HEK293 (cell line): ENCODE data around the gene DCTN1.

Experiments
- FEZF1 ChIP-seq: fragments of 450-650 bp; formaldehyde crosslinking; IDR thresholded peaks from 2 replicates; pipeline ENCODE4 v1.5.1; 2016; ENCODE audit warnings: missing biosample characterization, missing genetic modification characterization
- GLI4 ChIP-seq: fragments of 450-650 bp; formaldehyde crosslinking; IDR thresholded peaks from 2 replicates; pipeline ENCODE4 v1.5.1; 2016; ENCODE audit warnings: missing biosample characterization, missing genetic modification characterization
- MYNN ChIP-seq: fragments of 450-650 bp; formaldehyde crosslinking; IDR thresholded peaks from 2 replicates; pipeline ENCODE4 v1.5.1; 2016; ENCODE audit warnings: missing biosample characterization, missing genetic modification characterization, borderline replicate concordance
- ZBTB1 ChIP-seq: fragments of 450-650 bp; formaldehyde crosslinking; IDR thresholded peaks from 2 replicates; pipeline ENCODE4 v1.5.1; 2016; ENCODE audit warnings: missing biosample characterization, missing genetic modification characterization
- ZBTB21 ChIP-seq: fragments of 450-650 bp; formaldehyde crosslinking; IDR thresholded peaks from 2 replicates; pipeline ENCODE4 v1.5.1; 2017; ENCODE audit warnings: missing biosample characterization, missing genetic modification characterization
- ZFP69B ChIP-seq: fragments of 450-650 bp; formaldehyde crosslinking; IDR thresholded peaks from 2 replicates; pipeline ENCODE4 v1.5.1; 2016; ENCODE audit warnings: missing biosample characterization, missing genetic modification characterization
- ZNF2 ChIP-seq: fragments of 450-650 bp; formaldehyde crosslinking; IDR thresholded peaks from 2 replicates; pipeline ENCODE4 v1.5.1; 2016; ENCODE audit warnings: missing biosample characterization, missing genetic modification characterization
- ZNF202 ChIP-seq: fragments of 450-650 bp; formaldehyde crosslinking; IDR thresholded peaks from 2 replicates; pipeline ENCODE4 v1.5.1; 2016; ENCODE audit warnings: missing biosample characterization, missing genetic modification characterization, borderline replicate concordance
- ZNF423 ChIP-seq: fragments of 450-650 bp; formaldehyde crosslinking; IDR thresholded peaks from 2 replicates; pipeline ENCODE4 v1.5.1; 2016; ENCODE audit warnings: missing biosample characterization, missing genetic modification characterization
- ZNF843 ChIP-seq: fragments of 450-650 bp; formaldehyde crosslinking; IDR thresholded peaks from 2 replicates; pipeline ENCODE4 v1.5.1; 2016; ENCODE audit warnings: missing biosample characterization, missing genetic modification characterization
- TF ChIP-seq, protein P1 (sequence below): fragments of 450-650 bp; formaldehyde crosslinking; IDR thresholded peaks from 2 replicates; pipeline ENCODE4 v1.5.1; 2016; ENCODE audit warnings: missing biosample characterization, missing genetic modification characterization, borderline replicate concordance
- TF ChIP-seq, protein P2 (sequence below): fragments of 450-650 bp; formaldehyde crosslinking; optimal IDR thresholded peaks from 2 replicates; pipeline ENCODE3; 2016; ENCODE audit warnings: missing biosample characterization, mild to moderate bottlenecking, missing genetic modification characterization
- TF ChIP-seq, protein P3 (sequence below): fragments of 450-650 bp; formaldehyde crosslinking; IDR thresholded peaks from 2 replicates; pipeline ENCODE4 v1.5.1; 2017; ENCODE audit warnings: missing biosample characterization, missing genetic modification characterization
- TF ChIP-seq, protein P4 (sequence below): fragments of 450-650 bp; formaldehyde crosslinking; IDR thresholded peaks from 2 replicates; pipeline ENCODE4 v1.5.1; 2017; ENCODE audit warnings: missing biosample characterization, missing genetic modification characterization
- TF ChIP-seq, protein P5 (sequence below): fragments of 450-650 bp; formaldehyde crosslinking; IDR thresholded peaks from 2 replicates; pipeline ENCODE4 v1.5.1; 2016; ENCODE audit warnings: missing biosample characterization, missing genetic modification characterization
- TF ChIP-seq, protein P6 (sequence below): fragments of 450-650 bp; formaldehyde crosslinking; IDR thresholded peaks from 2 replicates; pipeline ENCODE4 v1.5.1; 2016; ENCODE audit warnings: missing biosample characterization, missing genetic modification characterization
- TF ChIP-seq, protein P7 (sequence below): fragments of 450-650 bp; formaldehyde crosslinking; IDR thresholded peaks from 2 replicates; pipeline ENCODE4 v1.5.1; 2016; ENCODE audit warnings: missing biosample characterization, missing genetic modification characterization
- TF ChIP-seq, protein P8 (sequence below): fragments of 450-650 bp; formaldehyde crosslinking; IDR thresholded peaks from 2 replicates; pipeline ENCODE4 v1.5.1; 2016; ENCODE audit warnings: missing biosample characterization, missing genetic modification characterization
- TF ChIP-seq, protein P9 (sequence below): fragments of 450-650 bp; formaldehyde crosslinking; IDR thresholded peaks from 2 replicates; pipeline ENCODE4 v1.5.0; 2017; ENCODE audit warnings: missing biosample characterization, missing genetic modification characterization, borderline replicate concordance

DCTN1 gene

DNA sequence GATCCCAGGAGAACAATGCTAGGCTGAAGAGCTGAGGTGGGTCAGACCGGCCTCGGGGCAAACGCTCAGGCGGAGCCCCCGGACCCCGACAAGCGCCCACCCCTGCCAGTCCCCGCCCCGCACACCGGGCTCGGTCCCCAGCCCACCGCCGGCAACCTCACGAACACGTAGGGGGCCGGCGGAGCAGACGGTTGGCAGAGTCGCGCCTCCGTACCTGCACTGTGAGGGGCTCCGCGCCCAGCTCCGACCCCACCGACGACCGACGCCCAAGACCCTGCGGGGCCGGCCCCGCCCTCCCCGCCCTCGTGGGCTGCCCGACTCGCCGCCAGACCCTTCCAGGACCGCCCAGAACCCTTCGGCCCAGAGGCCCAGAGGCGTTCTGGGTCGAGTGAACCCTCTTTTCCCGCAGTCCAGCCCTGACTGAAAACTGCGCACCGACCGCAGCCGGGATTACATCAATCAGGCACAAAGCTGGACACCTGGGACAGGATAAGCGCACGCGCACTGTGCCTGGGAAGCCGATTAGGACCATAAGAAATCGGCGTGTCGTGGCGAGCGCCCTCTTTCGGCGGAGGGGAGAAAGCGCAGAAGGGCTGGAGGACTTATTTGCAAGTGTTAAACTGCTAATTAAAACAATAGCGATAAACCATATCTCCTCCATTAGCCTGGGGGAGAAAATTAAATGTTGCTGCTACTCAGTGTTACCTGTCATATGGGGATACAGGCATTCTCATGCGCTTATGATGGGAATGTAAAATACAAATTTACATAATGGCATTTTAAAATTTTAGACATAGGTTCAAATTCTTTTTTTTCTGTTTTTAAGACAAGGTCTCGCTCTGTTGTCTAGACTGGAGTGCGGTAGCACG, 11.7 kb upstream of the DCTN1 start (continued):
- TF ChIP-seq, protein P1, sequence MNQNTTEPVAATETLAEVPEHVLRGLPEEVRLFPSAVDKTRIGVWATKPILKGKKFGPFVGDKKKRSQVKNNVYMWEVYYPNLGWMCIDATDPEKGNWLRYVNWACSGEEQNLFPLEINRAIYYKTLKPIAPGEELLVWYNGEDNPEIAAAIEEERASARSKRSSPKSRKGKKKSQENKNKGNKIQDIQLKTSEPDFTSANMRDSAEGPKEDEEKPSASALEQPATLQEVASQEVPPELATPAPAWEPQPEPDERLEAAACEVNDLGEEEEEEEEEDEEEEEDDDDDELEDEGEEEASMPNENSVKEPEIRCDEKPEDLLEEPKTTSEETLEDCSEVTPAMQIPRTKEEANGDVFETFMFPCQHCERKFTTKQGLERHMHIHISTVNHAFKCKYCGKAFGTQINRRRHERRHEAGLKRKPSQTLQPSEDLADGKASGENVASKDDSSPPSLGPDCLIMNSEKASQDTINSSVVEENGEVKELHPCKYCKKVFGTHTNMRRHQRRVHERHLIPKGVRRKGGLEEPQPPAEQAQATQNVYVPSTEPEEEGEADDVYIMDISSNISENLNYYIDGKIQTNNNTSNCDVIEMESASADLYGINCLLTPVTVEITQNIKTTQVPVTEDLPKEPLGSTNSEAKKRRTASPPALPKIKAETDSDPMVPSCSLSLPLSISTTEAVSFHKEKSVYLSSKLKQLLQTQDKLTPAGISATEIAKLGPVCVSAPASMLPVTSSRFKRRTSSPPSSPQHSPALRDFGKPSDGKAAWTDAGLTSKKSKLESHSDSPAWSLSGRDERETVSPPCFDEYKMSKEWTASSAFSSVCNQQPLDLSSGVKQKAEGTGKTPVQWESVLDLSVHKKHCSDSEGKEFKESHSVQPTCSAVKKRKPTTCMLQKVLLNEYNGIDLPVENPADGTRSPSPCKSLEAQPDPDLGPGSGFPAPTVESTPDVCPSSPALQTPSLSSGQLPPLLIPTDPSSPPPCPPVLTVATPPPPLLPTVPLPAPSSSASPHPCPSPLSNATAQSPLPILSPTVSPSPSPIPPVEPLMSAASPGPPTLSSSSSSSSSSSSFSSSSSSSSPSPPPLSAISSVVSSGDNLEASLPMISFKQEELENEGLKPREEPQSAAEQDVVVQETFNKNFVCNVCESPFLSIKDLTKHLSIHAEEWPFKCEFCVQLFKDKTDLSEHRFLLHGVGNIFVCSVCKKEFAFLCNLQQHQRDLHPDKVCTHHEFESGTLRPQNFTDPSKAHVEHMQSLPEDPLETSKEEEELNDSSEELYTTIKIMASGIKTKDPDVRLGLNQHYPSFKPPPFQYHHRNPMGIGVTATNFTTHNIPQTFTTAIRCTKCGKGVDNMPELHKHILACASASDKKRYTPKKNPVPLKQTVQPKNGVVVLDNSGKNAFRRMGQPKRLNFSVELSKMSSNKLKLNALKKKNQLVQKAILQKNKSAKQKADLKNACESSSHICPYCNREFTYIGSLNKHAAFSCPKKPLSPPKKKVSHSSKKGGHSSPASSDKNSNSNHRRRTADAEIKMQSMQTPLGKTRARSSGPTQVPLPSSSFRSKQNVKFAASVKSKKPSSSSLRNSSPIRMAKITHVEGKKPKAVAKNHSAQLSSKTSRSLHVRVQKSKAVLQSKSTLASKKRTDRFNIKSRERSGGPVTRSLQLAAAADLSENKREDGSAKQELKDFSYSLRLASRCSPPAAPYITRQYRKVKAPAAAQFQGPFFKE (tag by site-specific recombination) = no peak
- TF ChIP-seq ZNF843 (tag by site-specific recombination) (no peak; the same call in 1 of the 2 replicates), ZBTB1 (tag by site-specific recombination) (no peak), GLI4 (no peak), MYNN (tag by site-specific recombination) (no peak), ZFP69B (tag by site-specific recombination) (no peak), ZNF2 (tag by site-specific recombination) (no peak), FEZF1 (no peak), ZNF202 (tag by site-specific recombination) (no peak), ZNF423 (no peak), ZBTB21 (no peak)
- TF ChIP-seq, protein P2, sequence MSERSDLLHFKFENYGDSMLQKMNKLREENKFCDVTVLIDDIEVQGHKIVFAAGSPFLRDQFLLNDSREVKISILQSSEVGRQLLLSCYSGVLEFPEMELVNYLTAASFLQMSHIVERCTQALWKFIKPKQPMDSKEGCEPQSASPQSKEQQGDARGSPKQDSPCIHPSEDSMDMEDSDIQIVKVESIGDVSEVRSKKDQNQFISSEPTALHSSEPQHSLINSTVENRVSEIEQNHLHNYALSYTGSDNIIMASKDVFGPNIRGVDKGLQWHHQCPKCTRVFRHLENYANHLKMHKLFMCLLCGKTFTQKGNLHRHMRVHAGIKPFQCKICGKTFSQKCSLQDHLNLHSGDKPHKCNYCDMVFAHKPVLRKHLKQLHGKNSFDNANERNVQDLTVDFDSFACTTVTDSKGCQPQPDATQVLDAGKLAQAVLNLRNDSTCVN (tag by site-specific recombination) = peak; percentile 28
- TF ChIP-seq, protein P3, sequence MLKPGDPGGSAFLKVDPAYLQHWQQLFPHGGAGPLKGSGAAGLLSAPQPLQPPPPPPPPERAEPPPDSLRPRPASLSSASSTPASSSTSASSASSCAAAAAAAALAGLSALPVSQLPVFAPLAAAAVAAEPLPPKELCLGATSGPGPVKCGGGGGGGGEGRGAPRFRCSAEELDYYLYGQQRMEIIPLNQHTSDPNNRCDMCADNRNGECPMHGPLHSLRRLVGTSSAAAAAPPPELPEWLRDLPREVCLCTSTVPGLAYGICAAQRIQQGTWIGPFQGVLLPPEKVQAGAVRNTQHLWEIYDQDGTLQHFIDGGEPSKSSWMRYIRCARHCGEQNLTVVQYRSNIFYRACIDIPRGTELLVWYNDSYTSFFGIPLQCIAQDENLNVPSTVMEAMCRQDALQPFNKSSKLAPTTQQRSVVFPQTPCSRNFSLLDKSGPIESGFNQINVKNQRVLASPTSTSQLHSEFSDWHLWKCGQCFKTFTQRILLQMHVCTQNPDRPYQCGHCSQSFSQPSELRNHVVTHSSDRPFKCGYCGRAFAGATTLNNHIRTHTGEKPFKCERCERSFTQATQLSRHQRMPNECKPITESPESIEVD = no peak
- TF ChIP-seq, protein P4, sequence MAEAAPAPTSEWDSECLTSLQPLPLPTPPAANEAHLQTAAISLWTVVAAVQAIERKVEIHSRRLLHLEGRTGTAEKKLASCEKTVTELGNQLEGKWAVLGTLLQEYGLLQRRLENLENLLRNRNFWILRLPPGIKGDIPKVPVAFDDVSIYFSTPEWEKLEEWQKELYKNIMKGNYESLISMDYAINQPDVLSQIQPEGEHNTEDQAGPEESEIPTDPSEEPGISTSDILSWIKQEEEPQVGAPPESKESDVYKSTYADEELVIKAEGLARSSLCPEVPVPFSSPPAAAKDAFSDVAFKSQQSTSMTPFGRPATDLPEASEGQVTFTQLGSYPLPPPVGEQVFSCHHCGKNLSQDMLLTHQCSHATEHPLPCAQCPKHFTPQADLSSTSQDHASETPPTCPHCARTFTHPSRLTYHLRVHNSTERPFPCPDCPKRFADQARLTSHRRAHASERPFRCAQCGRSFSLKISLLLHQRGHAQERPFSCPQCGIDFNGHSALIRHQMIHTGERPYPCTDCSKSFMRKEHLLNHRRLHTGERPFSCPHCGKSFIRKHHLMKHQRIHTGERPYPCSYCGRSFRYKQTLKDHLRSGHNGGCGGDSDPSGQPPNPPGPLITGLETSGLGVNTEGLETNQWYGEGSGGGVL (tag by site-specific recombination) = no peak
- TF ChIP-seq, protein P5, sequence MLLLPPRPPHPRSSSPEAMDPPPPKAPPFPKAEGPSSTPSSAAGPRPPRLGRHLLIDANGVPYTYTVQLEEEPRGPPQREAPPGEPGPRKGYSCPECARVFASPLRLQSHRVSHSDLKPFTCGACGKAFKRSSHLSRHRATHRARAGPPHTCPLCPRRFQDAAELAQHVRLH (tag by site-specific recombination) = no peak
- TF ChIP-seq, protein P6, sequence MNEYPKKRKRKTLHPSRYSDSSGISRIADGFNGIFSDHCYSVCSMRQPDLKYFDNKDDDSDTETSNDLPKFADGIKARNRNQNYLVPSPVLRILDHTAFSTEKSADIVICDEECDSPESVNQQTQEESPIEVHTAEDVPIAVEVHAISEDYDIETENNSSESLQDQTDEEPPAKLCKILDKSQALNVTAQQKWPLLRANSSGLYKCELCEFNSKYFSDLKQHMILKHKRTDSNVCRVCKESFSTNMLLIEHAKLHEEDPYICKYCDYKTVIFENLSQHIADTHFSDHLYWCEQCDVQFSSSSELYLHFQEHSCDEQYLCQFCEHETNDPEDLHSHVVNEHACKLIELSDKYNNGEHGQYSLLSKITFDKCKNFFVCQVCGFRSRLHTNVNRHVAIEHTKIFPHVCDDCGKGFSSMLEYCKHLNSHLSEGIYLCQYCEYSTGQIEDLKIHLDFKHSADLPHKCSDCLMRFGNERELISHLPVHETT (tag by site-specific recombination) = no peak
- TF ChIP-seq, protein P7, sequence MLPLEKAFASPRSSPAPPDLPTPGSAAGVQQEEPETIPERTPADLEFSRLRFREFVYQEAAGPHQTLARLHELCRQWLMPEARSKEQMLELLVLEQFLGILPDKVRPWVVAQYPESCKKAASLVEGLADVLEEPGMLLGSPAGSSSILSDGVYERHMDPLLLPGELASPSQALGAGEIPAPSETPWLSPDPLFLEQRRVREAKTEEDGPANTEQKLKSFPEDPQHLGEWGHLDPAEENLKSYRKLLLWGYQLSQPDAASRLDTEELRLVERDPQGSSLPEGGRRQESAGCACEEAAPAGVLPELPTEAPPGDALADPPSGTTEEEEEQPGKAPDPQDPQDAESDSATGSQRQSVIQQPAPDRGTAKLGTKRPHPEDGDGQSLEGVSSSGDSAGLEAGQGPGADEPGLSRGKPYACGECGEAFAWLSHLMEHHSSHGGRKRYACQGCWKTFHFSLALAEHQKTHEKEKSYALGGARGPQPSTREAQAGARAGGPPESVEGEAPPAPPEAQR (tag by site-specific recombination) = no peak
- TF ChIP-seq, protein P8, sequence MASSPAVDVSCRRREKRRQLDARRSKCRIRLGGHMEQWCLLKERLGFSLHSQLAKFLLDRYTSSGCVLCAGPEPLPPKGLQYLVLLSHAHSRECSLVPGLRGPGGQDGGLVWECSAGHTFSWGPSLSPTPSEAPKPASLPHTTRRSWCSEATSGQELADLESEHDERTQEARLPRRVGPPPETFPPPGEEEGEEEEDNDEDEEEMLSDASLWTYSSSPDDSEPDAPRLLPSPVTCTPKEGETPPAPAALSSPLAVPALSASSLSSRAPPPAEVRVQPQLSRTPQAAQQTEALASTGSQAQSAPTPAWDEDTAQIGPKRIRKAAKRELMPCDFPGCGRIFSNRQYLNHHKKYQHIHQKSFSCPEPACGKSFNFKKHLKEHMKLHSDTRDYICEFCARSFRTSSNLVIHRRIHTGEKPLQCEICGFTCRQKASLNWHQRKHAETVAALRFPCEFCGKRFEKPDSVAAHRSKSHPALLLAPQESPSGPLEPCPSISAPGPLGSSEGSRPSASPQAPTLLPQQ (tag by site-specific recombination) = no peak; the same call in 1 of the 2 replicates
- TF ChIP-seq, protein P9, sequence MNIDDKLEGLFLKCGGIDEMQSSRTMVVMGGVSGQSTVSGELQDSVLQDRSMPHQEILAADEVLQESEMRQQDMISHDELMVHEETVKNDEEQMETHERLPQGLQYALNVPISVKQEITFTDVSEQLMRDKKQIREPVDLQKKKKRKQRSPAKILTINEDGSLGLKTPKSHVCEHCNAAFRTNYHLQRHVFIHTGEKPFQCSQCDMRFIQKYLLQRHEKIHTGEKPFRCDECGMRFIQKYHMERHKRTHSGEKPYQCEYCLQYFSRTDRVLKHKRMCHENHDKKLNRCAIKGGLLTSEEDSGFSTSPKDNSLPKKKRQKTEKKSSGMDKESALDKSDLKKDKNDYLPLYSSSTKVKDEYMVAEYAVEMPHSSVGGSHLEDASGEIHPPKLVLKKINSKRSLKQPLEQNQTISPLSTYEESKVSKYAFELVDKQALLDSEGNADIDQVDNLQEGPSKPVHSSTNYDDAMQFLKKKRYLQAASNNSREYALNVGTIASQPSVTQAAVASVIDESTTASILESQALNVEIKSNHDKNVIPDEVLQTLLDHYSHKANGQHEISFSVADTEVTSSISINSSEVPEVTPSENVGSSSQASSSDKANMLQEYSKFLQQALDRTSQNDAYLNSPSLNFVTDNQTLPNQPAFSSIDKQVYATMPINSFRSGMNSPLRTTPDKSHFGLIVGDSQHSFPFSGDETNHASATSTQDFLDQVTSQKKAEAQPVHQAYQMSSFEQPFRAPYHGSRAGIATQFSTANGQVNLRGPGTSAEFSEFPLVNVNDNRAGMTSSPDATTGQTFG = no peak
